Measurements from ENCODE around the gene TMEM171.

DNA sequence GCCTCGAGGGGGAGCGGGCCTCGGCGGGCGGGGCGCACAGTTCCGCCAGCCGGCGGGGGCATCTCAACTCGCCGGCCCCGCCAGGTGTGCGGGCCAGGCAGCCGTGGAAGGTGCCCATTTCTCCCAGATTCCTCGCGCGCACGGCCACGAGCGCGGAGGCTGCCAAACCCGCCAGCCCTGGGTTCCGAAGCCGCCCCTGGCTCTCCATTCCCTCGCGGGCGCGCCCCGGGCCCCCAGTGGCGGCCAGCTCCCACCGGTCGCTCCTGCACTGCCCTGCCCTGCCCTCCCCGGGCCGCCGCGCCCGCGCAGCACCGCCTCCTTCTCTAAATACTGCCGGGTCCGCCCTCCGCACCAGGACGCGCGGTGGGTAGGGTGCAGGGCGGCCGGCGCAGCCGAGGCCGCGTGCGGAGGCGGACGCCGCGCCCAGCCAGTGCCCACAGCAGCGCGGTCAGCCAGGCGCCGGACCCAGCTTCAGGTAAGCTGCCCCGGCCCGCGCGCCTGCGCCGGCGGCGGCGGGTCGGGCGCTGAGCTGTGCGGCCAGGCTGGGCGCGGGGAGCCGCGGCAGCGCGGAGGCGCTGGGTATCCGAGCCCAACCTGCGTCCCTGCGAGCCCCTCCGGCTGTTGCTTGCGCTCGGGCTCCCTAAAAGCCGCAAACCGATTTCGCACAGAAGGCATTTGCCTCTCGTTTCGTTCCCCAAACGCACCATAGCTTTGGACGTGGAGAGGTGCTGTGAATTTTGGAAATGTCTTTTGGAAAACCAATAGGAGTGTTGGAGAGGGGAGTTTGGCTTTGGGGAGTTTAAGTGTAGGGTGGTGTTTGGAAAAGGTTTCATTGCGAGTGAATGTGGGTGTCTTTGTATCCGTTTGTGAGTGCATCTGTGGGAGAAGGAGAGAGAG lies at the start of gene TMEM171:
- TF ChIP-seq, protein P1, sequence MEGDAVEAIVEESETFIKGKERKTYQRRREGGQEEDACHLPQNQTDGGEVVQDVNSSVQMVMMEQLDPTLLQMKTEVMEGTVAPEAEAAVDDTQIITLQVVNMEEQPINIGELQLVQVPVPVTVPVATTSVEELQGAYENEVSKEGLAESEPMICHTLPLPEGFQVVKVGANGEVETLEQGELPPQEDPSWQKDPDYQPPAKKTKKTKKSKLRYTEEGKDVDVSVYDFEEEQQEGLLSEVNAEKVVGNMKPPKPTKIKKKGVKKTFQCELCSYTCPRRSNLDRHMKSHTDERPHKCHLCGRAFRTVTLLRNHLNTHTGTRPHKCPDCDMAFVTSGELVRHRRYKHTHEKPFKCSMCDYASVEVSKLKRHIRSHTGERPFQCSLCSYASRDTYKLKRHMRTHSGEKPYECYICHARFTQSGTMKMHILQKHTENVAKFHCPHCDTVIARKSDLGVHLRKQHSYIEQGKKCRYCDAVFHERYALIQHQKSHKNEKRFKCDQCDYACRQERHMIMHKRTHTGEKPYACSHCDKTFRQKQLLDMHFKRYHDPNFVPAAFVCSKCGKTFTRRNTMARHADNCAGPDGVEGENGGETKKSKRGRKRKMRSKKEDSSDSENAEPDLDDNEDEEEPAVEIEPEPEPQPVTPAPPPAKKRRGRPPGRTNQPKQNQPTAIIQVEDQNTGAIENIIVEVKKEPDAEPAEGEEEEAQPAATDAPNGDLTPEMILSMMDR (IDR thresholded peaks at IDR 0.05; ENCODE audit: low read length), result no peak
- TF ChIP-seq EZH2 (optimal IDR thresholded peaks at IDR 0.05; ENCODE audit: low read depth, low read length) (no peak), EZH2phosphoT487 (IDR thresholded peaks at IDR 0.05; ENCODE audit: low read length) (no peak)

Data from MM.1S (cell line).